ENCODE measurements around the gene ATP6V1B1.

Gene ATP6V1B1

GRCh38 chr2:70896765-70897202, 38.9 kb upstream of the ATP6V1B1 start:
- peaks cover 34% of the 10 kb centered on the region for H3K4me1 Mint-ChIP-seq
- H3K9me3 Mint-ChIP-seq = no peaks in the 10 kb centered on the region
- no peak overlapping the region for H3K27ac Mint-ChIP-seq
- ATAC-seq = no peak
- no peak for DNase-seq (ENCODE audit: low spot score in 2 of 2)
- H3K4me3 Mint-ChIP-seq = no peak overlapping the region
- no peaks in the 10 kb centered on the region for H3K36me3 Mint-ChIP-seq

DNA sequence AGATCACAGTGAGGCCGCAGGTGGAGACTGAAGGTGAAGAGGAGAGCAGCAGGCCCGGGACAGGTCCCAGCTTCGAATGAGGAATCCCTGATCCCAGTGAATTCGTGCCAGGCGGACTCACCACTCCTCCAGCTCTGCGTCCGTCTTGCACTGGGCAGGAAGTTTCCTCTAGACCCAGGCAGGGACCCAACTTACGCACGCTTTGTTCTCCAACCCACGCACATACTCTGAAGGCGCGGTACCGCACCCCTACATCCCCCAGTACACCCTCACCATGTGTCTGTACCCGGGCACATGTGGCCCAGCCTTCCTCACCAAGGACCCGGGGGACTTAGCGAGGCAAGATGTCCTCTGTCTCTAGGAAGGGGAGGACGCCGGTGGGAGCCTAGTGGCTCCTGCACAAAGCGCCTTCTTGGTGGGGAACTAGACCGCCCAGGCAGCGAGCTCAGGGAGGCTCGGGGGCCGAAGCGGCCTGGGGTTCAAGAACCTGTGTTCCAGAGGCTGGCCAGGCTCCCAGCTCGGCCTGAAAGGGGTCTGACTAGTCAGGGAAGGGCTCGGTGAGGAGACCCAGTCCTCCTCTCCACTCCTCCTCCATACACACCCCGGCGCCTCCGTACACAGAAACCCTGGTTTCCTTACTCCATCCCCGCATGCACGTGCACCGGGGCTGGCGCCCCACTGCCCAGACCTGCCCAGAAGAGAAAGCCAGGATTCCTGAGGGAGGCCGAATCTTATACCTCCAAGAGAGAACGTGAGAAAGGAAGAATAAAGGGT, 38.3 kb upstream of the ATP6V1B1 start:
- Mint-ChIP-seq H3K27ac (no peak overlapping the region), H3K9me3 (no peaks in the 10 kb centered on the region), H3K4me3 (no peak overlapping the region), H3K36me3 (no peaks in the 10 kb centered on the region), H3K4me1 (peaks cover 38% of the 10 kb centered on the region)
- DNase-seq (ENCODE audit: low spot score in 2 of 2) (peak in 1 of 2 donors; percentile 51), ATAC-seq (no peak)

DNA sequence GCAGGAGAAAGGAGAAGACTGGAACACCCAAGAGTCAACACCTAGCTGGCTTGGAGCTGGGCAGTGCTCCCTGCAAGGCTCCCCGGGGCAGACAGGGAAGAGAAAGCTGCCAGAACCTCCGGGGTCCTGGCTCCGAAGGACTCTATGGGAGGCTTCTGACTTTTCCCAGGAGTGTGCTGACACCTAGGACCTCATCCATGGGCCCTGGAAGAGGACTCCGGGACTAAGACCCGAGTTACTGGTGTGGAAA, 37.8 kb upstream of the ATP6V1B1 start:
- H3K27ac Mint-ChIP-seq = no peak overlapping the region
- H3K9me3 Mint-ChIP-seq = no peaks in the 10 kb centered on the region
- no peak overlapping the region for H3K4me3 Mint-ChIP-seq
- H3K4me1 Mint-ChIP-seq = peaks cover 38% of the 10 kb centered on the region
- no peak for ATAC-seq
- no peak for DNase-seq (ENCODE audit: low spot score in 2 of 2)
- H3K36me3 Mint-ChIP-seq = no peaks in the 10 kb centered on the region

GRCh38 chr2:70898363-70899240, 37.1 kb upstream of the ATP6V1B1 start:
- DNase-seq (ENCODE audit: low spot score in 2 of 2) (no peak), ATAC-seq (no peak)
- Mint-ChIP-seq H3K4me1 (peaks cover 38% of the 10 kb centered on the region), H3K36me3 (no peaks in the 10 kb centered on the region), H3K27ac (no peak overlapping the region), H3K4me3 (no peak overlapping the region), H3K9me3 (no peaks in the 10 kb centered on the region)

GRCh38 chr2:70901227-70902066, 34.3 kb upstream of the ATP6V1B1 start:
- H3K4me3 Mint-ChIP-seq = peak overlapping the region; percentile 62
- H3K27ac Mint-ChIP-seq = peak overlapping the region; percentile 14
- H3K36me3 Mint-ChIP-seq = no peaks in the 10 kb centered on the region
- peaks cover 33% of the 10 kb centered on the region for H3K4me1 Mint-ChIP-seq
- DNase-seq (ENCODE audit: low spot score in 2 of 2) (no peak), ATAC-seq (no peak)
- H3K9me3 Mint-ChIP-seq = no peaks in the 10 kb centered on the region

GRCh38 chr2:70902067-70902442, 33.6 kb upstream of the ATP6V1B1 start:
- Mint-ChIP-seq H3K9me3 (no peaks in the 10 kb centered on the region), H3K36me3 (no peaks in the 10 kb centered on the region), H3K4me3 (peak overlapping the region; percentile 62), H3K4me1 (peaks cover 38% of the 10 kb centered on the region), H3K27ac (peak overlapping the region; percentile 14)
- ATAC-seq = no peak
- DNase-seq (ENCODE audit: low spot score in 2 of 2) = no peak

DNA sequence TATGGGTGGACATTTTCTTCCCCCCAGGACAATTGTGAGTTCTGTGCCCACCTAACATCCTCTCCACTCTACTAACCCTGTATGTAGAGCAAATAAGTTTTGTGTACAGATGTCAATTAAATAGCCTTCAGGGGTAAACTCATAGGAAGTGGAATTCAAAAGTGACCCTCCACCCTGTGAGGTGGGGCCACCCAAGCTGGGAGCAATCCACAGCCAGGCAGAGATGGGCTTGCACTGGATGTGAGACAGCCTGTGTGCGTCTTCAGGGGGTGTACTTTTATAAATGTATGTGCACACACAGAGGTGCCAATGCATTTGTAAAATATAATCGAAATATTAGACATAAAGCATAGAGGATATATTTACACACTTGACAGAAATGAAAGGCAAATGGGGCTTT, 33.1 kb upstream of the ATP6V1B1 start:
- H3K4me3 Mint-ChIP-seq = no peak overlapping the region
- H3K36me3 Mint-ChIP-seq = no peaks in the 10 kb centered on the region
- no peak for DNase-seq (ENCODE audit: low spot score in 2 of 2)
- no peak overlapping the region for H3K27ac Mint-ChIP-seq
- ATAC-seq = no peak
- H3K9me3 Mint-ChIP-seq = no peaks in the 10 kb centered on the region
- peaks cover 43% of the 10 kb centered on the region for H3K4me1 Mint-ChIP-seq

- Mint-ChIP-seq H3K9me3 (no peaks in the 10 kb centered on the region), H3K27ac (no peak overlapping the region), H3K4me1 (peaks cover 45% of the 10 kb centered on the region), H3K36me3 (no peaks in the 10 kb centered on the region), H3K4me3 (no peak overlapping the region)
- ATAC-seq (no peak), DNase-seq (ENCODE audit: low spot score in 2 of 2) (no peak)
Observed at GRCh38 chr2:70903171-70903570, 32.5 kb upstream of the ATP6V1B1 start.

GRCh38 chr2:70903641-70904340, 31.9 kb upstream of the ATP6V1B1 start:
- Mint-ChIP-seq H3K36me3 (no peaks in the 10 kb centered on the region), H3K9me3 (no peaks in the 10 kb centered on the region), H3K4me1 (peaks cover 45% of the 10 kb centered on the region), H3K27ac (no peak overlapping the region), H3K4me3 (no peak overlapping the region)
- DNase-seq (ENCODE audit: low spot score in 2 of 2) (no peak), ATAC-seq (no peak)

DNA sequence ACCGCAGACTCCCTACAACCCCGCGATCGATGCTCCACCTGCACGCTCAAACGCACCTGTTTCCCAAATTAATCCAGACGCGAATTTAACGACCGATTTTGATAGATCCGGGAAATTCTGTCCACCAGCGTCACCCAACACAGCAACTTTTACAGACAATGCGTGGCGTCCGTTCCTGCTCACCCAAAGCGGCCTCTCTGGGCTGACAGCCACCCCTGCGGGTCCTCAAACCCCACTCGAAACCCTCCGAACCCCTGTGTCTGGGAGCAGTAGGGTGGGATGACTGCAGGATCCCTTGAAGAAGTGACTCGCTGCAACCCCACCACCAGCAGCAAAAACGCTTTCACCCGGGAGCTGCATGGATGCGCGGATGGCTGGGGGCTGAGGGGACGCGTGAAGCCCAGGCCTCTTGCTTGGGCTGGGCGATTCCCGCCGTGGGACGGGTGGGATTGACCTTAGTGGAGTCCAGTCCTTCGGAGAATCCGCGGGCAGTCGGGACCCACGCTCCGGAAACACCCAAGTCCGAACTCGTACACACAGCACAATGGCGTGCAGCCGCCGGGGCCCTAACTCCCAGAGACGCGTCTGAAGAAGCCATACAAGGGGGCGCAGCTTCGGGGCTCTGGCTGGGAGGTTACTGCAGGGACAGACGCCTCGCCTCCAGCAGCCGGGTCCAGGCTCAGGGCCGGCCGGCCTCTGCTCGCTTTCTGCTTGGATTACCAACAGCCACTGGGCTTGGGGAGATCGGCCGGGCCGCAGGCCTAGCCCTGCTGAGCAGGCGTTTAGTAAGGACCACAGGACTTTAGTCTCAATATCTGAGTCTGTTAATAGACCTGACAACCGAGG, 31.1 kb upstream of the ATP6V1B1 start:
- ATAC-seq = no peak
- no peaks in the 10 kb centered on the region for H3K36me3 Mint-ChIP-seq
- peaks cover 36% of the 10 kb centered on the region for H3K4me1 Mint-ChIP-seq
- no peak overlapping the region for H3K4me3 Mint-ChIP-seq
- H3K27ac Mint-ChIP-seq = no peak overlapping the region
- no peaks in the 10 kb centered on the region for H3K9me3 Mint-ChIP-seq
- no peak for DNase-seq (ENCODE audit: low spot score in 2 of 2)

DNA sequence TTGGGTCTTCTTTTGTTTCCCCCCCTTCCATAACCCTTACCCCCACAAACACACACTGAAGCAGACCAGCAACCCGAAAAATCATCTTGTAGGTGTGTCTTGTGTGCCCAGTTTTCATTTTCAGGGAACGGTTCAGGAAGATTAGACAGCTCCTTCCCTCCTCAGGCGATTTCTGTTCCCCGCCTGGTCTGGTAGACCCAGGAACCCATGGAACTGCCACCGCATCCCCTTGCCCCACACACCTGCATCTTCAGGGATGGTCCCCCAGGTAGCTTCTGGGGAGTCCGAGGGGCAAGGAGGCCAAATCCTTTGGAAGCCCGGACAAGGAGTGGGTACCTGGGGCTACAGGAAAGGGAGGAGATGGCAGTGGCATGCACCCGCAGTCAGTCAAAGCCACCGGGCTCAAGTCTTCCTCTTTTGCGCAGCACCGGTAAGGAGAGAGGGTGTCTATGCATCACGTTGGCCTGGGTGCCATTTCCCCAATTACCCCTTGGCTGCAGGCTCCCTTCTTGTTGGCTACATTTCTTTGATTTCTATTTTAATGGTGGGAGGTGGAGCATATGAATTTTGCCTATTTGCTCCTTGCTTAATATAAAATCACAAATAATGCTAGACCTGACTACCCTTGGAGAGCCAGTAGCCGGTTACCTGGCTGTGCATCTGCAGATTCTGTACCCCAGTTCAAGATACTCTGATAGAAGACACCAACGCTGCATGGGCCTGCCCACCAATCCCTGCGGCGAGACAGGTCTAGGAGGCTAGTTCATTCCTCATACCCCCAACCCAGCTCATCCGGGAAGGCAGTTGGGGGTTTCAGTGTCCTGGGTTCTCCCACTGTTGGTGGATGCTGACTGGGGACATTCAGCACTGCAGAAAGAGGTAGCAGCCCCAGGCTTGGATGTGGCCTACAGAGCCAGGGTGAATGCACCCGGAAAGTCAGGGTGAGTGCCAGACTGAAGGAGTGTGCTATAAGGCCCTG, 30.0 kb upstream of the ATP6V1B1 start:
- no peaks in the 10 kb centered on the region for H3K9me3 Mint-ChIP-seq
- peaks cover 27% of the 10 kb centered on the region for H3K4me1 Mint-ChIP-seq
- DNase-seq (ENCODE audit: low spot score in 2 of 2) = no peak
- ATAC-seq = no peak
- H3K4me3 Mint-ChIP-seq = no peak overlapping the region
- H3K36me3 Mint-ChIP-seq = no peaks in the 10 kb centered on the region
- no peak overlapping the region for H3K27ac Mint-ChIP-seq

DNA sequence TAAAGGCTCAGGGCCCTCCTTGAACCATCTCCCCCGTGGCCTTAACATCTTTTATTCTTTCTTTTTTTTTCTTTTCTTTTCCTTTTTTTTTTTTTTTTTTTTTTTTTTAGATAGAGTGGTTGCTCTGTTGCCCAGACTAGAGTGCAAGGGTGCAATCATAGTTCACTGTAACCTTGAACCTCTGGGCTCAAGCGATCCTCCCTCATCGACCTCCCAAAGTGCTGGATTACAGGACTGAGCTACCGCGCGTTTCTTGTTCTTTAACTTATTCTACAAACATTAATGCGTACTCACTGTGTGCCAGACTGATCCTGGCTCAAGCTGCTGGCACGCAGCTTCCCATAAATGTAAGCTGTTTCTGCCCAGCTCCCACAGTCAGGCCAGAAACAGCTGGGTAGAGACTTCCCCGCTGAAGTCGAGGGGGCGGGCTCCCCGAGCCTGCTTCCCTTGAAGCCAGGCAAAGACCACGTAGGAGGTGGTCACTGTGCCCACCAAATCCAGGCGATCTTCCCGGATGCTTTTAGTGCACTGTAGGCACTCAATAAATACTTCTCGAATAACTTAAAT, 29.2 kb upstream of the ATP6V1B1 start:
- ATAC-seq (no peak), DNase-seq (ENCODE audit: low spot score in 2 of 2) (peak in 1 of 2 donors; percentile 38)
- Mint-ChIP-seq H3K4me1 (peaks cover 19% of the 10 kb centered on the region), H3K4me3 (peak overlapping the region; percentile 41), H3K27ac (no peak overlapping the region), H3K9me3 (no peaks in the 10 kb centered on the region), H3K36me3 (no peaks in the 10 kb centered on the region)
